ENCODE results near the gene GFAP. TPM values are rescaled to one million over a fixed set of nuclear protein-coding genes. Genes with fewer than 3 reads are reported as not detected.

Gene GFAP
- total RNA-seq, 1 experiment from 2014 or later: not detected

DNA sequence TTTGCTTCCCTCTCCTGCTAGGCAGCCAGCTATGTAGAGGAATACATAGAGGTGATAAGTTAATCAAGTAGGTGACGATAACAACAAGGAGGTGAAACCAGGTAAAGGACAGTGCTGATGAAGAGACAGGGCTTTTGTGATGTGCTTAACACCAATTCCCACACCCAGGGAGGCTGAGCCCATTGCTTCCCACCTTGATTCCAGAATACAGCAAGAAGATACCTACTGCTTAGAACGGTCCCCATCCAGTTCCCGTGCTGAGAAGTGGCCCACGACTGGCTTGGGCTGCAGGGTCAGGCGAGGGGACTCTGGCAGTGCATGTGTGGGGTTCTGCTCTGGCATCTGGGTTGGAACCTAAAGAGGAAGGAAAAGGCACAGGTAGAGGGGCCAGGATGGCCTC lies 16.1 kb upstream of the GFAP start:
- no peak for DNase-seq (ENCODE audit: low spot score)

DNA sequence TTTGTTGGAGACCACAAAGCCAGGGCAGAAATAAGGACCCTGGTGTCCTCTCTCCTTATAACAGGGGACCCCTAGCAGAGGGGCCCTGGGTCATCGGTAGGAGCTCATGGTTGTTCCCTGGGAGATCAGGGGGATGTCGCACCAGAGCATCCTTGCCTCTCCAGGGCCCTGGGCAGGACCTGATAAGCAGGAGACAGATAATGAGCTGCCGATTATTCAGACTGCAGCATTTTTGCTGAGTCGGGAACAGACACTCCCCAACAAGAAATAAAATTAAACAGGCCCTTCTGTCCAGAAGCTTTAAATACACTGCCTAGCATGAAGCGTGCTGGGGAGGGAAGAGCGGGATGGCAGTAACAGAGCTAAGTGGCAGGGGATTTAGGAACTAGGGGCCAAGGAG lies 15.4 kb upstream of the GFAP start:
- no peak for DNase-seq (ENCODE audit: low spot score)

DNA sequence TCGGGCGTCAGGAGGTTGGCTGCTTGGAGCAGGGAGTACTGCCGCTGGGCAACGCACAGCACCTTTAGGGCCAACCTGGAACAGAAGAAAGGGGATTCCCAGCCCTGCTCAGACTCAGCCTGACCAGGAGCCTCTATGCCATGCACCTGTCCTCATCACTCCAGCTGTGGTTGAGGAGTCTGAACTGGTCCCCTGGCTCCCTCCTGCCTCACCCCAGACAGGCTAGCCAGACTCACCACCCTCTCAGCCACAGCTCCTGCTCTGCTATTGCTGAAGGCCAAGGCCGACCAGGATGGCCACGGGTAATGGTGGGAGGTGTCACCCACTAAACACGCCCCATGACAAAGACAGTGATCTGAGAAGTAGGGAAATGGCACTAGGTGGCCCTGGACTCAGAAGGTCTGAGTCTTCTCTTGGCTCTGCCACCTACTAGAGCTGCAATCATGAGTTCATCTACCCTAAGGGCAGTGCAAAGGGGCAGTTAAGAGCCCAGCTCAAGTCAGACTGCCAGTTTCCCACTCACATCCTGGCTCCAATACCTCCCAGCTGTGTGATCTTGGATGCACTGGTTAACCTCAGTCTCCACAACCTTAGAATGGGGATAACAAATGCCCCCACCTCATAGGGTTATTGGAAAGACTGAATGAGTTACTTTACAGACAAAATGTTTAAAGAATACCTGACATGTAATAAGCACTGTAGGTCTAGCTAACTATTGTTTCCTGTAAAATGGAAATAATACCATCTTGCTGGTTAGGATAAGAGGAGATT lies 13.8 kb upstream of the GFAP start:
- no peak for DNase-seq (ENCODE audit: low spot score)

DNA sequence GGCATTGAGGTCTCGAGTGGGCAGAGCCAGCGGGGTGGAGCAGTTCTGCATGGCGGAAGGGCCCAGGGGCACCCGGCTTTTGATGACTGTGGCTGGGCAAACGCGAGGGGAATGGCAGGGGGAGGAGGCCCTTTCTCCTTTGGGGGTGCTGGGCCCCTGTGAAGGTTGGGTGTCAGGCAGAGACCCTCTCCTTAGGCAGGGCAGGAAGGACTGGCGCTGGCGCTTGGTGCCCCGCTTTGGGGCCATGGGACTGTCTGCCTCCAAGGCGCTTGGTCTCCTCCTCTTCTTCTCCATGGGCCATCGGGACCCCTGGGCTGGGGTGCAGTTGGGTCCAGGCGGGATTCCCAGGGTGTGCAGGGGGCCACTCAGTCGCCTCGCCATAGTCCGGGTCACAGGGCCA lies 12.8 kb upstream of the GFAP start:
- no peak for DNase-seq (ENCODE audit: low spot score)

DNA sequence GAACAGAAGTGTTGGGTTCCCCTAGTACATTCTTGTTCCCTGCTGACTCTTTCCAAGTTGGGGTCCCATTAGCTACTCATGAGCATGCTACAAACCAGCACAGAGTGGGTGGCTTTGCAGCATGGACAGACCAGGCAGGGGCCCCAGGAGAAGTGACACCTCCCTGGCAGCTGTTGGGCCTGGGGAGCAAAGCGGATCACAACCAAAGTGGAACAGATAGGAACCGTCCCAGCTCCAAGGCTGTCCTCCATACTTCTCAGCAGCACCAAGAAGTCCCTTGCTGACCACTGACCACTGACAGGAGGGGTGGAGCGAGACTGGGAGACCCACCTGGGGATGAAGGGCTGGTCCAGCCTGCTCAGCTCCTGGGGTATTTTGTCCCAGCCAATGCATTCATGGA lies 12.4 kb upstream of the GFAP start:
- DNase-seq (ENCODE audit: low spot score): no peak

DNA sequence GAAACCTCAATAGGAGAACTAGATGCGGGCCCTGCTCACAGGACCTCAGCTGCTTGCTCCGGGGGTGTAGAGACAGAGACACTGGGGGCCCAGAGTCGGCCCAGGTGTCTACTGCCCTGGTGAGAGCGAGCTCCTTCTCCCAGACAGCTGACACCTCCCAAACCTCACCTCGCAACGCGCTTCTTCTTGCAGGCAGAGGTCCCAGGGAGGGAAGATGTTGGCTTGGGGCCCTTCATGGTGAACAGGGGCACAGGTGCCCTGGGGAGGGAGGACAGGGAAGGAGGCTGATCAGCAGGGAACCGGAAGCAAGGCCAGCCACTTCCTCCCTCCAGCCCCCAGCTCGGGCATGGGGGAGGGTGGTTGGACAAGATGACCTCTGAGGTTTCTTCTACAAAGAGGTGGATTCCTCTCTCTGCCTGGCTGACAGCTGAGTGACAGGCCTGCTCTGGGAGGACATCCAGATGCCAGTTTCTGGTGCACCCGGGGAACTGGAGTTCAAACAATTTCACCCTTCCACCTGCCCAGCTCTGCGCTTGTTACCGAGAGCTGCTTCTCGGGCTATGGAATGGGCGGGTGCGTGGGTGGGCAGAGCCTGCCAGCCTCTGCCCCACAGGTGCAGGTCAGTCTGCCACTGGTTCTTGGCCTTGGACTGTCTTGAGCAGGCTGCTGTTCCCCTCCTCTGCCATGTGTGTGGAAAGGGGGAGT lies 11.7 kb upstream of the GFAP start:
- DNase-seq (ENCODE audit: low spot score): no peak

DNA sequence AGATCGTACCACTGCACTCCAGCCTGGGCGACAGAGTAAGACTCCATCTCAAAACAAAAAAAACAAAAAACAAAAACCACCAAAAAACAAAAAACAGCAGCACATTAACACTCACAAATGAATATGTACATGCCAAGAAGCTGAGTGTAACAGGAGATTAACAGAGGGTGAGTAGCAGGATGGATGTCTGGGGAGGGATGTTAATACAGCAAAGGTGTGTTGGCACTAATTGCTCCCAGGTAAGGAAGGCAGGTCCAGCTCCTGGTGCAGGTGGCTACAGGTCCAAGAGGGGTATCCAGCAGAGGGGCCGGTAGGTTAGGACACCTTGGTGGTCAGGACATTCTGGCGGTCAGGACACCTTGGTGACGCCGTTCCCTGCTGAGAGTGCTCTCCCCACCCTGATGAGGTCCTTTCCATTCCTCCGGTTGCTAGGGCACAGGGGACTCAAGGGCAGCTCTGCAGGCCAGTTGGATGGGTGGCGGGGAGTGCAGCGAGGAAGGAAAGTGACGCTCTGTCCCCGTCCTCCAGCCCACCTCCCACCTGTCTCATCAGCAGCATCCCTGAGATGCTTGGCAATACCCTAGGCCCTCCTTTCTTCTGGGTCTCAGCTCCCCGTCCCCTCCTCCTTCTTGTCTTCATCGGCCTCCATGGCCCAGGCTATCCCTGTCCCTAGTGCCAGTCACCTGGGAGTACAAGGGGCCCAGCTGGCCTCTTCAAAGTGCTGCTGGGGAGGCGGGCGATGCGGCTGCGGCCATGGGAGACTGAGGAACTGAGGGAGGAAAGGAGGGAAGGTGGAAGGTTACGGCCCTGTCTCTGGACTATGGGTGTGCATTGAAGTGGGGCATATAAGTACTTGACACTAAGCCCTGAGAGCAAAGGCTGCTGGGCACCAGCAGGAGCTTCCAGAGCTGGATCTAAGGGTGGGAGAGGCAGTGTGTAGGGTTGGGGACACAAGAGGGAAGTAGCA lies 10.7 kb upstream of the GFAP start:
- DNase-seq (ENCODE audit: low spot score): no peak

DNA sequence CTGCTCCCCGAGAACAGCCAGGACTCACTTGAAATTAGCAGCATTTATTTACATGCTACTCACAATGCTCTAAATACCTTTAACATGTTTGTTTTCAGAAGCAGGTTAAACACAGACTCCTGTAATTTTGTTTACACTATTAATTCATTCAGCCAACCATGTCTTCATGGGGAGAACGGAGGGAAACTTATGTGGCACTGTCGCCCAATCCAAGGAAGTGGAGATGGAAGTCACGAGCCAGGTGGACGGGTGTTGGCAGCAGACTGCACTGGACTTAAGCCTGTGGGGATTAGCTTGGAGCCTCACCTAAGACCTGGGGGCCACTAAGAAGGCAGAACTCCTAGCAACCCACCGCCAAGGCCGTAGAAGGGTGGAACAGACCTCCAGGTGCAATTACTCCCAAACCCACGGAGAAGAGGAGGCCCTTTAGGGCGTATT lies 8.8 kb upstream of the GFAP start:
- DNase-seq (ENCODE audit: low spot score): no peak

DNA sequence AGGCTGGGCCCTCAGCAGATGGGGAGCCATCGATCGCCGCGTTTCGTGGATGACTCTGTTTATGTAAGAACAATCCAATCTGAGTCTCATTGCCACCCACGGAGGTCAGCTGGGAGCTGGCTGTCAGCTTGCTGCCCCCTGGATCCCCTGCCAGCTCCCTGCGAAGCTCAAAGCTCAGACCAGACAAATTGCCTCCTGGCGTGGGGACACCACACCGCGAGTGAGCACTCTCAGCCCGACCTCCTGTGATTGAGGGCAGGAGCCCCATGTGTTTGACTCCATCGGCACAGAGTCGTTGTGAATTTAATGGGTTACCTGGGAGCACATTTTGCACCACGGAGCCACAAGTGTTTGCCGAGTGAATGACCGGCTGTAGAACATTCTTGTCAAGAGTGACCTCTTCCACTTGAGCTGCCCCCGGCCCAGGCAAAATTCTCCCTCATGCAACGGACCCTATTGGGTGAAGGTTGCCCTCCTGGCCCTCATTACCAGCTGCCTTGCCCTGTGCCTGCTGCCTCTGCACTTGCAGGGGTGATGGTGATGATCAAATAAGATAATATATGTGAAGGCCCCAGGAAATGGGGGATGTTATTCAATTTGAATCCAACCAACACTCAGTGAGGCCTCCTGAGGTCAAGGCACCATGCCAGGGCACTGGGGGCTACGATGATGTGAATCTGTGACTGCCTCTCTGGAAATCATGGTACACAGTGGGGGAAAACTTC lies 7.6 kb upstream of the GFAP start:
- DNase-seq (ENCODE audit: low spot score): no peak

DNA sequence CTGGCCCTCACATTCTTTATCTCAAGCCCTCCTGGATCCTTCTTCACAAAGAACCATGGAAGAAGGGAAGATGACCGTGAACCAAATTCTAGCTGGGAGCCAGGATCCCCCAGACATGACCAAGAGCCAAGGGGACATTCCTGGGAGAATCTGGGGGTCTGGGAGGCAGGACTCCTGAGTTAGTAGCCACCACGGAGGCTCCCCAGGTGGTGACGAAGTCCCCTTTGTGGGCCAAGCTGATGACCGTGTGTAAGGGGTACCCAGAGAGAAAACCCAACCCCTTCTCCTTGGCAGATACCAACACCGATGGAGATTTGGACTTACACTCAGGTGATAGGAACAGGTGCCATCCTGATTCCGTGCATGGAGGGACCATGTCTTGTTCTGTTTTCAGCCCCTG lies 6.8 kb upstream of the GFAP start:
- no peak for DNase-seq (ENCODE audit: low spot score)

DNA sequence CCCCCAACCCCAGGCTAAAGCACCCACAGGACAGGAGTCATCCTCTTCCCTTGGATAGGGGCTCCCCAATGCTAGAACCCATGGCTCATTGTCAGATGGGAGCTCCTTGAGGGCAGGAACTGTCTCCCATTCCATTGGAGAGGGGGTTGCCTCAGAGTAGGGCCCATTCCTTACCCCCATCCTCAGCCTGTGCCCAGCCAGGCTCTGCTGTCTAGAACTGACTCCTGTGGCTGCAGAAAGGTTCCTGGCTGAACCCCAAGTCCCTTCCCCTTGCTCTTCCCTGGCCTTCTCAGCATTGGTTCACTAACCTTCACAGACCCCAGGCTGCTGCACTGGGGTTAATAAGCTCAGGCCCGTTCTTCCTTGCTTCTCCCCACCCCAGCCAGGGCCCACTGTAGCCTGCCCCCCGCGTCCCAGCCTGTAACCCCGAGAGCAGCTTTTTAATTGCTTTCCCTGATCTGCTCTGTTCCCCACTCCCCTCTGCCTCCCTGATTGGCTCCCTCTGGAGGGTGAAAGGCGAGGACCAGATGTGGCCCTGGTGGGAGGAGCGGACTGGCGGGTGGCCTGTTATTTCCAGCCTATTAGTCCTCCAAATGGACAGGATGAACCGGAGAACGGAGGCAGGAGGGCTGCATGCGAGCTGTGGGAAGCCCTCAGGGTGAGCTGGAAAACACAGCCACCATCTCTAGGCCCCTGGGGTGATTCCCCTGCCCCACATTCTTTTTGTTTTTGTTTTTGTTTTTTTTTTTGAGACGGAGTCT lies 6.0 kb upstream of the GFAP start:
- no peak for DNase-seq (ENCODE audit: low spot score)

DNA sequence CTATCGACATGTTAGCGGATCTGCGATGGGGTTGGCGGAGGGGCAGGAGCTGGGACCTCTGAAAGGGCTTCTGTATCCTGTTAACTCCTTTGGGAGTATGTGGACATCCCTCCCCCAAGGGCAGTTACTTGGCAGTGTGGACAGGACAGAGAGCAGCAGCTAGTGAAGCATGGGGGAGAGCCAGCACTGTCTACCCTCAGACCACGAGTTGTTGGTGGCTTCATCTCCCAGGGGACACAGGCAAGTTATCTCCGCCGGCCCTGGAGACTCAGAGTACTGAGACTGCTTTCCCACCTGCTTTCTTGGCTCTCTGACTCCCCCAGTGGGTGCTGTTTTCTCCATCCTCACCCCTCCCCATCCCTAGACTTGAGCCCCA lies 5.3 kb upstream of the GFAP start:
- DNase-seq (ENCODE audit: low spot score): no peak

DNA sequence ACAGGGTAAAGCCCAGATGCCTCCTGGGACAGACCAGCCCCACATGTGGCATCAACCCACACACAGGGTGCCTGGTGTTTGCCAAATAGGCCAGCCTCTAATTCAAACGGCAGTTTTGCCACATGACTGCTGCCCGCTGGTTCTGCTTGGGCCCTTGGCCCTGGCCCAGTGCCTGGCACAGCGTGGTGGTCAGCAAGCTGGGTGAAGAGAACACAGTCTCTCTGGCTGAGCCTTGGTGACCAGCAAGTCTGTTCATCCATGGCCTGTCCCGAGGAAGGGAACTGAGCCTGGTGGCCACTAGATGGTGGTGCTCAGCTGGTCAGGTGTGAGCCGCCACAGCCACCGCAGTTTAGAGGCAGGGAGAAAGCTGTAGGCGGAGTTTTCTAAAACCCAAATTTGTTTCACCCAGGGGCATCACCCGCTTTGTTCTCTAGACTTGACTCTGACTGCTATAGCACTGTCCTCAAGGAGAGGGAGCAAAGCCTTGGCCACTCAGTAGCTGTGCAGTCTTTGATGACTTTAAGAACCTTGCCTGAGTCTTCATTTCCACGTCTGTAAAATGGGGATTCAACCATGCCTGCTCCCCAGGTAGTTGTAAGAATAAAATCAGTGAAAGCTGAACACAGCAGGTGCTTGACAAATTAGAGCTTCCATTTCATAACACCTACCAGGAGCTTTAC lies 4.7 kb upstream of the GFAP start:
- DNase-seq (ENCODE audit: low spot score): peak; percentile 86

DNA sequence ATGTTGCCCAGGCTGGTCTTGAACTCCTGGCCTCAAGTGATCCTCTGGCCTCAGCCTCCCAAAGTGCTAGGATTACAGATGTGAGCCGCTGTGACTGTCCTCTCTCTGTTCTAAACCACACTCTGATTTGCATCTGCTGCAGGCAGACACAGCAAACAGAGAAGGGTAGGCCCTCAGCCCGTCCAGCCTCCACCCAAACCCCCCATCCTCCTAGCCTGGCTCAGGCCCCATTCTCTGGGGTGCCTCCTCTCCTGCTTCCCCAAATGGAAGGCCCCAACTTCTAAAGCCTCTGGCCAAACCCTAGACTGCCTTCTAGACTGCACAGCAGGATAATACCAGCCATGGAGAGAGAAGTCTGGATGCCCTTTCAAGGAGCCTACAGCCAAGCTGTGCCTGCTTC lies 4.1 kb upstream of the GFAP start:
- DNase-seq (ENCODE audit: low spot score): no peak

DNA sequence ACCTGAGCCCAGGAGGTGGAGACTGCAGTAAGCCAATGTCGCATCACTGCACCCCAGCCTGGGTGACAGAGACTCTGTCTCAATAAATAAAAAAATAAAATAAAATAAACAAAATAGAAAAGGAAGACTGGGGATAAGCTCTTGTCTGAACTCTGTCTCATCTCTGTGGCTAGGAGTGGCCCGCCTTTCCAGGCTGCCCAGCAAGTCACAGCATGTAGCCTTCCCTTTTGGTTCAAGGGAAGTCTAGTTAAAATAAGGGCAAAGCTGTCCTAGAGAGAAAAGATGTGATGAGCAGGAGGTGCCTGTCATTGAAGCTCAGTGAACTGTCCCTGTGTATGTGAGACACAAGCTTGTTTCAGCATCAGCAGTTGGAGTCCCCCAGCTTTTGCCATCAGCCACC lies 2.7 kb upstream of the GFAP start:
- no peak for DNase-seq (ENCODE audit: low spot score)

DNA sequence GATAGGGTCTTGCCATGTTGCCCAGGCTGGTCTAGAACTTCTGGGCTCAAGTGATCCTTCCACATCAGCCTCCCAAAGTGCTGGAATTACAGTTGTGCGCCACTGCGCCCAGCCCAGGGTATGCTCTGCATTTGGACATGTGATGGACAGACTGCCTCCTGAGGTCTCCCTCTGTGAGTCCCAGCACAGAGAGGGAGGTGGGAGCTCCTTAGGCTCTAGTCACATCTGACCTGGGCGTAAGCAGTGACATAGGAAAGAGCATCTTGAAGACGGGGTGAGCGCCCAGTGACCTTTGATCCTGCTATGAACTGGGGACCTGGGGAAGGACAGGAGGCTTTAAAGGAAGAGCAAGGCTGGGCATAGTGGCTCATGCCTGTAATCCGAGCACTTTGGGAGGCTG lies 2.2 kb upstream of the GFAP start:
- no peak for DNase-seq (ENCODE audit: low spot score)

DNA sequence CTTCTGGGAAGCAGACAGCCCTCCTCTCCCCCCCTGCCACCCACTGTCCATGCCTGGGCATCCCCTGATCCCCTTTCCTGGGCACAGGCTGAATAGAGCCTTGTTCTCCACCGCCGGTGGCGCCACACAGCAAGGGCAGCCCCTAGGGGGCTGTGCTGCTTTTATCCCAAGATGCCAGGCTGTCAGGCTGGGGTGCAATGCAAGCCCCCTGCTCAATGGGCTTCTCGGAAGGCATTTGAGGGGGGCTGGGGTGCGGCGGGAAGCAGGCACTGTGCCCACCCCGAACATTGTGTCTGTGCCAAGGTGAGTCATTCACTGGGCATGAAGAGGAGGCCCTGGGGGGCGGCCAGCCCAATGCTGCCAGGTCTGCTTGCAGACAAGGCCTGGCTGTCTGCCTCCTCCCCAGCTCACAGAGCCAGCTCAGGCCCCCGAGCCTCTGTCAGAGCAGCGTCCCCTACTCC lies 1.5 kb upstream of the GFAP start:
- peak; percentile 83 for DNase-seq (ENCODE audit: low spot score)

DNA sequence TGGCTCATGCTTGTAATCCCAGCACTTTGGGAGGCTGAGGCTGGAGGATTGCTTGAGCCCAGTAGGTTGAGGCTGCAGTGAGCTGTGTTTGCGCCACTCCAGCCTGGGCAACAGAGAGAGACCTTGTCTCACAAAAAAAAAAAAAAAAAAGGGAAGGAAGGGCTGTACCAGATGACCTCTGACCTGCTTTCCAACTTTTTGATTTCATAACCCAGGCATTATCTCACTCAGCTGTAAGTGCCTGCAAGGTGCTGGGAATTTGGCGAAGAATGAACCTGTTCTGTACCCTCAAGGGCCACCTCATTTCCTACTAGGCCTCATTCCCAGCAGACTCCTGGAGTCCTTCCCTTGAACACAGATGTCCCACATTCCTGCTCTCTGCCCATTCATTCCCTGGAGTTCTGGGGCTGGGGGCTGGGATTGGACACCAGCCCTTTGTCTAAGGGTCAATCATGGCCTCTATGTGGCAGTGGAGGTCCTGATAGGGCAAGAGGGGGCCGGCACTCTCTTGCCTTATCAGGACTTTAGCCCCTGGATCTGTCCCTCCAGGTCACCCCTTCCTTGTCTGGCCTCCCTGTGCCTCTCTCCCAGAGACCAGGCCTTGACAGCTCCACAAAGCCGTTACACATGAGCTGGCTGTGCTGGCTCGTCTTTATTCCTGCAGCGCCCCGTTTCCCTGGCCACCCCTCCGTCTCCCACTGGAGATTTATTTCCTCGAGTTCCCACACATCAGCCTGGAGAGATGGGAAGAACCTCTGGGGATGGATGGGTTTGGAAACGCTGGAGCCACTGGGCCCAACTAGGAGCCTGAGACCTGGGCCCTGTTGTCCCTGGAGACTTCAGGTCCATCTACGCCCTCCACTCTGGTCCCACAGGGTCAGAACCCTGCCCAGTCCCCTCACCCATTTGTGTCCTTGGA lies 821 bp upstream of the GFAP start:
- no peak for DNase-seq (ENCODE audit: low spot score)

DNA sequence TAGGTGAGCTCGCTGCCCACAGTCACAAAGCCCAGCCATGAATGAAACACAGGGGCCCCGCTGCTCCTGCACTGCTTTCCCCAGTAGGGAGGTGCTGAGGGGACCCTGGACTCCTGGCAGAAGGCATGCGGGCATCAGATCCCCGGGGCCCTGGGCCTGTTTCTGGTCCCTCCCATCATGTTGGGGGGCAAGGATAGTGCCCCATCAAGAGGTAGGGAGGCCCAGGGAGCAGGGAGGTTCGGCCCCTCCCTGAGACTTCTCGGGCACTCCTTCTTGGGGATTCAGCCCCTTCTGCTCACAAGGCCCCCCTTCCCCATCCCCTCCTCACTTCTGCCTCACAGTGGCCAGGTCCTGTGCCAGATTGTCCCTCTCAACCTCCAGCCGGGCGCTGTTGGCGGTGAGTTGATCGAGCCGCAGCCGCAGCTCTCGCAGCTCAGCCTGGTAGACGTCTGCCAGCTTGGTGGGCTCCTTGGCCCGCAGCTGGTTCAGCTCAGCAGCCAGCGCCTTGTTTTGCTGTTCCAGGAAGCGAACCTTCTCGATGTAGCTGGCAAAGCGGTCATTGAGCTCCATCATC lies 515 bp downstream of the GFAP start:
- DNase-seq (ENCODE audit: low spot score): no peak

All from A172 (cell line).